ENCODE measurements around the gene PSEN2. TPM values are rescaled to one million over a fixed set of nuclear protein-coding genes. Genes with fewer than 3 reads are reported as not detected.
A peak's percentile ranks its signal among the peaks of the same experiment; 100 is the strongest.

Gene PSEN2
- total RNA-seq, 2 experiments from 2014 or later, result 2.5 to 6.2 TPM

DNA sequence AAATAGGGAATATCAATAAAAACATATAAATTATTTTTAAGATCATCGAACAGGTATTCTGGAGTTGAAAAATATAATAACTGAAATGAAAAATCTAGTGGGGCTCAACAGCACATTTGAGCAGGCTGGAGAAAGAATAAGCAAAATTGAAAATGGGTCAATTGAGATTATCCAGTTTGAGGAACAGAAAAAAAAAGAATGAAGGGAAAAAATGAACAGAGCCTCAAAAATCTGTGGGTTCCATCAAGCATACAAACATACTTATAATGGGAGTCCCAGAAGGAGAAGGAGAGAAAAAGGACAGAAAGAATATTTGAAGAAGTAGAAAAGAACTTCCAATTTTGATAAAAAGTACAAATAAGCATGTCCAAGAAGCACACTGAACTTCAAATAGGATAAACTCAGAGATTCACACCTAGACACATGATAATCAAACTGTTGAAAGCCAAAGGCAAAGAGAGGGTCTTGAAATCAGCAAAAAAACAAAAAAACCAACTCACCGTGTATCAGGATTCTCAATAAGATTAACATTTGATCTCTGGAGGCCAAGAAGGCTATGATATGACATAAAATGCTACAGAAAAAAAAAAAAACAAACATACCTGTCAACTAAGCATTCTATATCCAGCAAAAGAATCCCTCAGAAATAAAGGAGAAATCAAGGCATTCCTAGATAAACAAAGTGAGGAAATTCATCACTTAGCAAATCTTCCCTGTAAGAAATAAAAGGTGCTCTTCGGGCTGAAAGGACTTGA lies 64.2 kb downstream of the PSEN2 start:
- H3K4me3 Mint-ChIP-seq, result no peak overlapping the region
- H3K9me3 Mint-ChIP-seq, result peaks cover 17% of the 10 kb centered on the region
- CTCF ChIA-PET, result no interaction called here
- no peak overlapping the region for H3K27ac Mint-ChIP-seq
- H3K27me3 Mint-ChIP-seq, result no peaks in the 10 kb centered on the region
- H3K4me1 Mint-ChIP-seq (ENCODE audit: low read depth), result peaks cover 22% of the 10 kb centered on the region
- no peak for ATAC-seq
- no peak for DNase-seq
- TF ChIP-seq, protein P1, sequence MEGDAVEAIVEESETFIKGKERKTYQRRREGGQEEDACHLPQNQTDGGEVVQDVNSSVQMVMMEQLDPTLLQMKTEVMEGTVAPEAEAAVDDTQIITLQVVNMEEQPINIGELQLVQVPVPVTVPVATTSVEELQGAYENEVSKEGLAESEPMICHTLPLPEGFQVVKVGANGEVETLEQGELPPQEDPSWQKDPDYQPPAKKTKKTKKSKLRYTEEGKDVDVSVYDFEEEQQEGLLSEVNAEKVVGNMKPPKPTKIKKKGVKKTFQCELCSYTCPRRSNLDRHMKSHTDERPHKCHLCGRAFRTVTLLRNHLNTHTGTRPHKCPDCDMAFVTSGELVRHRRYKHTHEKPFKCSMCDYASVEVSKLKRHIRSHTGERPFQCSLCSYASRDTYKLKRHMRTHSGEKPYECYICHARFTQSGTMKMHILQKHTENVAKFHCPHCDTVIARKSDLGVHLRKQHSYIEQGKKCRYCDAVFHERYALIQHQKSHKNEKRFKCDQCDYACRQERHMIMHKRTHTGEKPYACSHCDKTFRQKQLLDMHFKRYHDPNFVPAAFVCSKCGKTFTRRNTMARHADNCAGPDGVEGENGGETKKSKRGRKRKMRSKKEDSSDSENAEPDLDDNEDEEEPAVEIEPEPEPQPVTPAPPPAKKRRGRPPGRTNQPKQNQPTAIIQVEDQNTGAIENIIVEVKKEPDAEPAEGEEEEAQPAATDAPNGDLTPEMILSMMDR (IDR thresholded peaks at IDR 0.05), result no peak
- intact Hi-C loops (cut with micrococcal nuclease), result no loop called here
- peaks cover 3% of the 10 kb centered on the region for H3K36me3 Mint-ChIP-seq (ENCODE audit: low read depth)
- POLR2A ChIA-PET, result interaction anchor here (0.6 kb wide), 1 partner anchor 427 kb away, joined by 3 read pairs; no protein-coding TSS in a partner anchor

DNA sequence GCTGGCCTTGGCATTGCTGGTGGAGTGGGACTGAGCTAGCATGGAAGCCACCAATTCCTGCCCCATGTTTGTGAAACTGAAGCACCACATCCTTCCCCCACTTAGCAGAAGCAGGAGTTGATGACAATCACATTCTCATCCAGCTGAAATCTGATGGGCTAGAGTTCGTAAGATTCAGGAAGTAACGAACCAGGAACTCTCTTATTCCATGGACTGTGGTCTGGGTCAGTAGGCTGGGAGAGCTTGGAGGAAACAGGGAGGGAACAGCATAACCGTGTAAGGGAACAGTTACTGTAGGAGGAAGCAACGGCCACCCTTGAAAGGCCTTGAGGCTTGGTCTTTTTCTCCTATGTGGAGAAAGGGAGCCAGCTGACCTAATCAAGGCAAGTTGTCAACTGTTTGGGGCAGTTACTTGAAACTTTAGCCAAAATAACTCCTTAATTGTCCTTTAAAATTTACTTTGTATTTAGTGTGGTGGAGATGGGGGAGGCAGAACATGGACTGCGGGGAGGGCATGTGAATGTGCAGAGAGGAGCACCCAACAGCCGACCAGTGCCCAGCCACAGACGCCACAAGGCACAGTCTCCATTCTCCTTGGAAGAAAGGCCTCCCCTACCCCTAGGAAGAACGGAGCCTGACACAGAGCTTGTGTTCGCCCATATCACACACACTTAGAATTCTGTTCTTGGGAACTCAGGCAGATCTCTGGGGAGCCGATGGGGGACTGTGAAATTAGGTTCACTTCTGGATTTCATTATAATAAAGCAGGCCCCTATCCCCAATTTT lies 67.7 kb downstream of the PSEN2 start:
- H3K4me3 Mint-ChIP-seq, result peak overlapping the region; percentile 86
- H3K27me3 Mint-ChIP-seq, result no peaks in the 10 kb centered on the region
- H3K4me1 Mint-ChIP-seq (ENCODE audit: low read depth), result peaks cover 35% of the 10 kb centered on the region
- peaks cover 17% of the 10 kb centered on the region for H3K9me3 Mint-ChIP-seq
- ATAC-seq (no peak), DNase-seq (no peak)
- intact Hi-C loops (cut with micrococcal nuclease), result no loop called here
- TF ChIP-seq, protein P1 (IDR thresholded peaks at IDR 0.05), result no peak
- peaks cover 2% of the 10 kb centered on the region for H3K36me3 Mint-ChIP-seq (ENCODE audit: low read depth)
- ChIA-PET POLR2A (interaction anchor here (1.0 to 2.6 kb wide), 6 partner anchors 13 to 72 kb away, joined by 3 to 9 read pairs (median 4); no protein-coding TSS in a partner anchor), CTCF (interaction anchor here (0.8 kb wide), 1 partner anchor 26 kb away, joined by 3 read pairs; no protein-coding TSS in a partner anchor)
- peak overlapping the region; percentile 93 for H3K27ac Mint-ChIP-seq

DNA sequence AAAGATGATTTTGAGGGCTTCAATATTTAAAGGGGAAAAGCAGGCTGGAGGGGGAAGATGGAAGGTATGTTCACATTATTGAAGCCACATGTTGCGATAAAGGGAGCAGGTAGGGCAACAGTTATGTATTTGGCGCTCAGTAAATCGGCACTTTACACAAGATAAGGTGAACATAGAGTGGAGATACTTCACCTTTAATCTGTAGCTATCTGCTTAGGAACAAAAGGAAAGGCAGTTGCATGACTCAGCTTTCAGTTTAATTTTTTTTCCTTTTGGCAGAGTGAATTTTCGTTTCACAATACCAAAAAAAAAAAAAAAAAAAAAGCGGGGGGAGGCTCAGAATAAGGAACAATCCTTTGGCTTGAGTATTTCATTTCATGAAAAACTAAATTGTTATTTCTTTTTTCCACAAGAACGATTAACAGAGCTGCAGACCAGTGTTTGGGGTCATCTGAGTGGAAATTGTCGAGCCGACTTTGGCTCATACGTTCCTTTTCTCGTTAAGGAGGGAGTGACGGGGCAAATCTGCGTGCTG lies 68.6 kb downstream of the PSEN2 start:
- Mint-ChIP-seq H3K4me1 (ENCODE audit: low read depth) (peaks cover 43% of the 10 kb centered on the region), H3K36me3 (ENCODE audit: low read depth) (peaks cover 2% of the 10 kb centered on the region), H3K27me3 (no peaks in the 10 kb centered on the region), H3K9me3 (peaks cover 16% of the 10 kb centered on the region), H3K27ac (peak overlapping the region; percentile 93), H3K4me3 (peak overlapping the region; percentile 86)
- ATAC-seq (no peak), DNase-seq (no peak)
- intact Hi-C loops (cut with micrococcal nuclease), result no loop called here
- POLR2A ChIA-PET, result interaction anchor here (0.7 to 2.6 kb wide), 11 partner anchors 12 to 531 kb away, joined by 3 to 9 read pairs (median 3); partner anchors contain the start of gene PARP1
- CTCF ChIA-PET, result no interaction called here
- TF ChIP-seq, protein P1 (IDR thresholded peaks at IDR 0.05), result no peak

DNA sequence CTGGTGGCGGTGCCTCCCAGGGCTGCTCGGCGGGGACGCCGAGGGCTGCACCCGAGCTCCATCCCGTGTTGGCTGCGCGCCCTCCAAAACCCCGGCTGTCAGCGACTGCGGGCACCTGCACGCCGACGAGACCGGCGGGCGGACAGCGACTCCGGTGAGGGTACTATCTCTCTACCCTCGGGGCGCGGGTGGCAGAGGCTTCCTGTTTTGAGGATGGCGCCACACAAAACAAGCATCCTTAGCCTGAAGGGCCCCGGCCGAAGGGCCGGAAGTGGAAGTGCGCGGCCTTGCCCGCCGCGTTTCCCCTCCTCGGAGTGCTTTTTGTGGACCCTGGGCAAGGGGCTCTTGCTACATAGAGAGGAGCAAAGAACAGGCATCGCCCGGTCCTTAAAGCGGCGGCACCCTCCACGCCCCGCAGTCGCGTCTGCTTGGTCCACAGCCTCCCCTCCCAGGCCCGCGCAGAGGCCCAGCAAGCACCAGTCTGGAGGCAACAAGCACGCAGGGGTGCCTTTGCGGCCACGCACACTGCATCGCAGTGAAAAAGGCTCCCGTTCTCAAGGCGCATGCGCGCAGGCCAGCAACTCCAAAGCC lies 69.1 kb downstream of the PSEN2 start:
- TF ChIP-seq, protein P1 (IDR thresholded peaks at IDR 0.05), result no peak
- ChIA-PET CTCF (interaction anchor here (0.8 kb wide), 2 partner anchors 27 to 306 kb away, joined by 3 read pairs; no protein-coding TSS in a partner anchor), POLR2A (interaction anchor here (0.7 to 2.6 kb wide), 14 partner anchors 11 to 532 kb away, joined by 3 to 9 read pairs (median 3); partner anchors contain the start of gene PARP1)
- Mint-ChIP-seq H3K4me3 (peak overlapping the region; percentile 86), H3K36me3 (ENCODE audit: low read depth) (peaks cover under 1% of the 10 kb centered on the region), H3K27ac (peak overlapping the region; percentile 93), H3K27me3 (no peaks in the 10 kb centered on the region), H3K4me1 (ENCODE audit: low read depth) (peaks cover 47% of the 10 kb centered on the region), H3K9me3 (peaks cover 13% of the 10 kb centered on the region)
- DNase-seq, result peak; percentile 71
- ATAC-seq, result peak; percentile 26
- intact Hi-C loops (cut with micrococcal nuclease), result no loop called here

All from activated CD8-positive, alpha-beta T cell treated with anti-CD3 and anti-CD28 coated beads for 36 hours (primary cell).